Smooth muscle cell (in vitro differentiated cells): ENCODE data around the gene TMSB10. TPM values are rescaled to one million over a fixed set of nuclear protein-coding genes. Genes with fewer than 3 reads are reported as not detected.

Experiments
- DNase-seq: peaks from one replicate; lab custom pipeline; 2025; ENCODE audit not compliant: unreplicated experiment; lab: John Stamatoyannopoulos, UW
- H2AFZ ChIP-seq: fragments of 200-600 bp; sonication (generic); 2 replicates; pipeline ENCODE4 v1.6.0; 2016; ENCODE audit warnings: antibody characterized with exemption, low read depth, mild to moderate bottlenecking
- H3F3A ChIP-seq: fragments of 200-600 bp; sonication (generic); 2 replicates; pipeline ENCODE4 v1.6.0; 2017; ENCODE audit warnings: antibody characterized with exemption, low read depth
- H3K27ac ChIP-seq: fragments of 200-600 bp; sonication (generic); 2 replicates; pipeline ENCODE4 v1.5.1; 2016; ENCODE audit warnings: low read depth, mild to moderate bottlenecking
- H3K27me3 ChIP-seq: fragments of 200-600 bp; sonication (generic); 2 replicates; pipeline ENCODE4 v1.6.1; 2016; ENCODE audit warnings: low read depth, mild to moderate bottlenecking
- H3K36me3 ChIP-seq: fragments of 200-600 bp; sonication (generic); 2 replicates; pipeline ENCODE4 v1.5.1; 2016; ENCODE audit warnings: low read depth
- H3K4me1 ChIP-seq: fragments of 200-600 bp; sonication (generic); 2 replicates; pipeline ENCODE4 v1.5.1; 2016; ENCODE audit warnings: low read depth
- H3K4me2 ChIP-seq: fragments of 200-600 bp; sonication (generic); 2 replicates; pipeline ENCODE4 v1.6.0; 2016; ENCODE audit warnings: mild to moderate bottlenecking
- H3K4me3 ChIP-seq: fragments of 200-600 bp; sonication (generic); 2 replicates; pipeline ENCODE4 v1.5.1; 2016; ENCODE audit warnings: mild to moderate bottlenecking
- H3K79me2 ChIP-seq: fragments of 200-600 bp; sonication (generic); 2 replicates; pipeline ENCODE4 v1.6.0; 2016; ENCODE audit warnings: low read depth, mild to moderate bottlenecking
- H3K9ac ChIP-seq: fragments of 200-600 bp; sonication (generic); 2 replicates; pipeline ENCODE4 v1.6.0; 2016; ENCODE audit warnings: low read depth
- H3K9me3 ChIP-seq: fragments of 200-600 bp; sonication (generic); replicated peaks from 2 replicates; pipeline ENCODE4 v1.5.1; 2016; ENCODE audit warnings: low read depth
- H4K20me1 ChIP-seq: fragments of 200-600 bp; sonication (generic); 2 replicates; pipeline ENCODE4 v1.6.0; 2016; ENCODE audit warnings: low read depth
- WGBS: methylation state at CpG from one replicate; pipeline ENCODE4 v1.1.7; 2016; ENCODE audit warnings: low lambda C conversion rate; 5-methylcytosine and 5-hydroxymethylcytosine counted together
- polyA plus RNA-seq: library from polyadenylated mRNA; unstranded; fragments of >200 nt; fragmentation: Nextera tagmentation; extraction: Ambion mirVana; gene quantifications from 2 replicates; pipeline ENCODE4 v1.2.1, GENCODE V29; 2016
- total RNA-seq: library from RNA; depleted of rRNA; stranded (reverse); fragments of >200 nt; gene quantifications from 2 replicates; pipeline ENCODE4 v1.2.3, GENCODE V29; 2014
- TF ChIP-seq, protein P1 (sequence below): fragments of 200-600 bp; sonication (generic); IDR thresholded peaks from 2 replicates; pipeline ENCODE4 v1.5.1; 2017; ENCODE audit warnings: borderline replicate concordance, mild to moderate bottlenecking, antibody characterized with exemption; ENCODE audit not compliant: insufficient read depth, poor library complexity, severe bottlenecking

TMSB10 gene
- total and polyA plus RNA-seq, 2 experiments from 2014 or later, result 5,517 to 8,051 TPM

DNA sequence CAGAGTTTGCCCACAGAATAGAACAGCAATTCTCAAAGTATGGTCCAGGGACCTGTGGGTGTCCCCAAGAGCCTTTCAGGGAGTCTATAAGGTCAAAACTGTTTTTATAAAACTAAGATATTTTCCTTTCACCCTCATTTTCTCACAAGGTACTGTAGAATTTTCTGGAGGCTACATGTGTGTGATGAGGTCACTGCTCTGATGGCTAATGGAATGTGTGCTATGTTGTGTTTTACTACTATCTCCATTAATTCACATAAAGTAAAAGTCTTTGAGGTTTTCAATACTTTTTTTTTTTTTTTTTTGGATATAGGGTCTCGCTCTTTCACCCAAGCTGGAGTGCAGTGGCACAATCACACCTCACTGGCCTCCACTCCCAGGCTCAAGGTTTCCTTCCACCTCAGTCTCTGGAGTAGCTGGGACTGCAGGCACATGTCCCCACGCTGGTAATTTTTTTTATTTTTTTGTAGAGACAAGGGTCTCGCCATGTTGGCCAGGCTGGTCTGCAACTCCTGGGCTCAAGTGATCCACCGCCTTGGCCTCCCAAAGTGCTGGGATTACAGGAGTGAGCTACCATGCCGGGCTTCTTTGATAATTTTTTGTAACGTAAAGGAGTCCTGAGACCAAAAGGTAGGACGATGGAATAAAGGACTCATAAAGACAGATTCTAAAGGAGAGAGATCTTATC, 26.4 kb upstream of the TMSB10 start:
- Histone ChIP-seq H4K20me1 (no peaks in the 10 kb centered on the region), H2AFZ (no peak overlapping the region), H3K36me3 (no peaks in the 10 kb centered on the region), H3K27ac (no peak overlapping the region), H3F3A (no peaks in the 10 kb centered on the region), H3K27me3 (peaks cover 54% of the 10 kb centered on the region), H3K79me2 (no peaks in the 10 kb centered on the region), H3K9me3 (no peaks in the 10 kb centered on the region), H3K4me1 (peaks cover 18% of the 10 kb centered on the region), H3K4me3 (no peak overlapping the region), H3K4me2 (no peak overlapping the region), H3K9ac (no peak overlapping the region)
- no peak for DNase-seq
- 67% methylated on average over 7 of the region's 7 CpGs for WGBS
- TF ChIP-seq, protein P1, sequence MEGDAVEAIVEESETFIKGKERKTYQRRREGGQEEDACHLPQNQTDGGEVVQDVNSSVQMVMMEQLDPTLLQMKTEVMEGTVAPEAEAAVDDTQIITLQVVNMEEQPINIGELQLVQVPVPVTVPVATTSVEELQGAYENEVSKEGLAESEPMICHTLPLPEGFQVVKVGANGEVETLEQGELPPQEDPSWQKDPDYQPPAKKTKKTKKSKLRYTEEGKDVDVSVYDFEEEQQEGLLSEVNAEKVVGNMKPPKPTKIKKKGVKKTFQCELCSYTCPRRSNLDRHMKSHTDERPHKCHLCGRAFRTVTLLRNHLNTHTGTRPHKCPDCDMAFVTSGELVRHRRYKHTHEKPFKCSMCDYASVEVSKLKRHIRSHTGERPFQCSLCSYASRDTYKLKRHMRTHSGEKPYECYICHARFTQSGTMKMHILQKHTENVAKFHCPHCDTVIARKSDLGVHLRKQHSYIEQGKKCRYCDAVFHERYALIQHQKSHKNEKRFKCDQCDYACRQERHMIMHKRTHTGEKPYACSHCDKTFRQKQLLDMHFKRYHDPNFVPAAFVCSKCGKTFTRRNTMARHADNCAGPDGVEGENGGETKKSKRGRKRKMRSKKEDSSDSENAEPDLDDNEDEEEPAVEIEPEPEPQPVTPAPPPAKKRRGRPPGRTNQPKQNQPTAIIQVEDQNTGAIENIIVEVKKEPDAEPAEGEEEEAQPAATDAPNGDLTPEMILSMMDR, result no peak

DNA sequence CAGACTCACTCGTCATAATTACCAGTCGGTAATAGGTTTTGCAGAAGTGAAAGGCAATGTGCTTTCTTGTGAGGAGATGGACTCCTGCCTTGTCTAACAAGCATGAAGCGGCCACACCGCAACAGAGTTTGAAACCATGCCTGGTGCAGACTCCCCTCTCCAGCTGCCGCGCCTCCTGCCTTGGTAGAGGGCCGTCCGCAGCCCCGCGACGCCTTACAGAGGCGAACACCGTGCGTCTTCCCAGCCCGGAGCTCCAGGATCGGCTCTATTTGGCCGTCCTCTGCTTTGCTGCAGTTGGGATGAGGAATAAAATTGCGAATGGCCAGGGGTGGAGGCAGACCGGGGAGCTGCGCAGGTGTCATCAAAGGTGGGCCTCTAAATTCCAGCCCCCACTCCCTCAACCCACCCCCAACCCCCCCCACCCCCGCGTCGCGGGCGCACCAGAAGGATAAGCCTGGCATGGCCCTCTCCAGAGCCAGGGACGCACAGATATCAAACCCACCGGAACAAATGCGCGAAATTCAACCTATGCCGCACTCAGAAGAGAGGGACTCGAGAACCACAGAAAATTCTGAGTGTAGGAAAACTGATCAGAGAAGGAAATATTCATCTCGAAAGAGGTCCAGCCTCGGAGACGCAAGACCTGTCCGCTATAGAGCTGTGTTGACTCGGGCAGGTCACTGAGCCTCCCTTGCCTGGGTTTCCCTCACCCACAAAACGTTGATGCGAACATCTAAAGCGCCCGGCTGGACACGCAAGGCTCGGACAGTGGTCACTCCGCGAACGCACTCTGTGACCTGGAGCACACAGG, 25.7 kb upstream of the TMSB10 start:
- Histone ChIP-seq H3F3A (no peaks in the 10 kb centered on the region), H2AFZ (peak overlapping the region; percentile 76), H3K4me3 (peak overlapping the region; percentile 49), H3K36me3 (no peaks in the 10 kb centered on the region), H3K9me3 (no peaks in the 10 kb centered on the region), H3K27me3 (peaks cover 54% of the 10 kb centered on the region), H3K27ac (no peak overlapping the region), H3K4me2 (peak overlapping the region; percentile 91), H4K20me1 (no peaks in the 10 kb centered on the region), H3K79me2 (no peaks in the 10 kb centered on the region), H3K9ac (no peak overlapping the region), H3K4me1 (peaks cover 18% of the 10 kb centered on the region)
- DNase-seq, result no peak
- 10% methylated on average over 40 of the region's 45 CpGs for WGBS
- TF ChIP-seq, protein P1, result no peak

DNA sequence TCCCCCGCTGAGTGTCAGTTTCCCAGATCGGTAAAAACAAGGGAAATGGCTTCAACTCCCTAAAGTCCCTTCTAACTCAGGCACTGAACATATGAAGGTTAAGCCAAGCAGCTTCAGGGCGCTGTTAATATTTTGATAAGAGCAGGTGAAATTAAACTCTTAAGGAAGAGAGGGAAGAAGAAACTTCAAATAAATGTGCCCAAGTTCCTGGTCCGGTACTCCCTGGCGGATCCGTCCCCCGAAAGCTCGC, 25.1 kb upstream of the TMSB10 start:
- H3K9ac ChIP-seq, result no peak overlapping the region
- DNase-seq, result no peak
- H3K79me2 ChIP-seq, result no peaks in the 10 kb centered on the region
- peak overlapping the region; percentile 76 for H2AFZ ChIP-seq
- H3K4me3 ChIP-seq, result peak overlapping the region; percentile 49
- H3F3A ChIP-seq, result no peaks in the 10 kb centered on the region
- H3K4me1 ChIP-seq, result peaks cover 18% of the 10 kb centered on the region
- H3K27me3 ChIP-seq, result peaks cover 54% of the 10 kb centered on the region
- H3K27ac ChIP-seq, result no peak overlapping the region
- no peaks in the 10 kb centered on the region for H3K9me3 ChIP-seq
- TF ChIP-seq, protein P1, result no peak
- WGBS, result under 1% methylated on average over 8 of the region's 8 CpGs
- no peaks in the 10 kb centered on the region for H3K36me3 ChIP-seq
- no peaks in the 10 kb centered on the region for H4K20me1 ChIP-seq
- H3K4me2 ChIP-seq, result peak overlapping the region; percentile 91
